ENCODE results near the gene LTB4R2. TPM values are rescaled to one million over a fixed set of nuclear protein-coding genes. Genes with fewer than 3 reads are reported as not detected.
"Not testable (repeated sequence)": the region's sequence is repeated elsewhere in the genome, so short reads cannot be mapped to it uniquely, and the experiment has no call there.

LTB4R2 gene
- total and polyA plus RNA-seq, 2 experiments from 2014 or later, result 0.17 to 15.1 TPM

DNA sequence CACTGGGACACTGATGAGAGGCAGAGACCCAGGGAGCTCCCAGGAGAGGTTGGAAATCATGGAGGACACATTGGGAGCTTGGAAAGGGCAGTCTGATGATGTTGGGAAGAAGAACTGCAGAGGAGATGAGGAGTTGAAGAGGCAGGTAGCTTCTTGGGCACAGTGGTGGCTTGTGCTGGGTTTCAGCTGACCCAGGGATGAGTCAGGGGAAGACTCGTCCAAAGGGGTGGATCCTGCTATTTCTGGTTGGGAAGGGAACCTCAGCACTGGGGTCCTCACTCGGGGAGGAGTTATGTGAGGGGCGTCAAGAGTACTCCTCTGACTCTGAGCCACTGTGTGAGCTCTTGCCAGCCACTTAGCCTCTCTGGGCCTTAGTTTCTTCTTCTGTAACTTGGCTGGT, 13.4 kb downstream of the LTB4R2 start:
- no peaks in the 10 kb centered on the region for H3K36me3 ChIP-seq
- H3K9me3 ChIP-seq (ENCODE audit: low read depth), result no peaks in the 10 kb centered on the region
- H3K4me1 ChIP-seq (ENCODE audit: low read depth), result peaks cover 7% of the 10 kb centered on the region
- TF ChIP-seq CTCF (IDR thresholded peaks at IDR 0.05; ENCODE audit: low read depth, low read length), result no peak
- DNase-seq (ENCODE audit: low read depth in 1 of 2, low spot score in 1 of 2), result no peak
- no peaks in the 10 kb centered on the region for H3K27me3 ChIP-seq
- no peak overlapping the region for H3K4me3 ChIP-seq
- no peak overlapping the region for H3K27ac ChIP-seq

GRCh38 chr14:24324024-24324423, 14.1 kb downstream of the LTB4R2 start:
- peaks cover 7% of the 10 kb centered on the region for H3K4me1 ChIP-seq (ENCODE audit: low read depth)
- DNase-seq (ENCODE audit: low read depth in 1 of 2, low spot score in 1 of 2), result no peak
- H3K27me3 ChIP-seq, result no peaks in the 10 kb centered on the region
- no peaks in the 10 kb centered on the region for H3K9me3 ChIP-seq (ENCODE audit: low read depth)
- no peak overlapping the region for H3K27ac ChIP-seq
- H3K36me3 ChIP-seq, result no peaks in the 10 kb centered on the region
- no peak for TF ChIP-seq CTCF (IDR thresholded peaks at IDR 0.05; ENCODE audit: low read depth, low read length)
- H3K4me3 ChIP-seq, result no peak overlapping the region

- Histone ChIP-seq H3K27ac (no peak overlapping the region), H3K36me3 (no peaks in the 10 kb centered on the region), H3K4me1 (ENCODE audit: low read depth) (peaks cover 7% of the 10 kb centered on the region), H3K9me3 (ENCODE audit: low read depth) (no peaks in the 10 kb centered on the region), H3K27me3 (peaks cover 5% of the 10 kb centered on the region), H3K4me3 (no peak overlapping the region)
- no peak for DNase-seq (ENCODE audit: low read depth in 1 of 2, low spot score in 1 of 2)
- no peak for TF ChIP-seq CTCF (IDR thresholded peaks at IDR 0.05; ENCODE audit: low read depth, low read length)
Observed at GRCh38 chr14:24325041-24325530, 15.1 kb downstream of the LTB4R2 start.

- no peak overlapping the region for H3K4me3 ChIP-seq
- no peaks in the 10 kb centered on the region for H3K36me3 ChIP-seq
- peaks cover 13% of the 10 kb centered on the region for H3K27me3 ChIP-seq
- H3K4me1 ChIP-seq (ENCODE audit: low read depth), result peaks cover 7% of the 10 kb centered on the region
- no peak for DNase-seq (ENCODE audit: low read depth in 1 of 2, low spot score in 1 of 2)
- TF ChIP-seq CTCF (IDR thresholded peaks at IDR 0.05; ENCODE audit: low read depth, low read length), result no peak
- H3K9me3 ChIP-seq (ENCODE audit: low read depth), result no peaks in the 10 kb centered on the region
- no peak overlapping the region for H3K27ac ChIP-seq
Observed at GRCh38 chr14:24325963-24326362, 16.0 kb downstream of the LTB4R2 start.

DNA sequence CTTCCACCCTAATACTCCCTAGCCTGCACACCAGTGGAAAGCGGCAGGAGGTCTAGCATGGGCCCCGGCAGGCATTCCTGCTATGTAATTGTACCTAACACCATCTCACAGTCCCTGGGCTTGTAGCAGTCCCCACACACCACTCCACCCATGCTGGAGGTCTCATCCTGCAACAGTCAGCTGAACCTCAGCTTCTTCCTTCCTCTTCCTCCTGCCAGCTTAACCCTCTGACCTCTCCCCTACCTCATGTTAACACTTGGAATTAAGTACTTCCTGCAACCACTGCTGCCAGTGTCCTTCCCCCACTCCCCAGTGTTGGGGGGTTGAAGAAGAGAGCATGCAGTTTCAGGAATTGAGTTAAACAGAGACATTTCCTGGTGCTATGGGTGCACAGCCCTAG, 17.4 kb downstream of the LTB4R2 start:
- Histone ChIP-seq H3K36me3 (no peaks in the 10 kb centered on the region), H3K9me3 (ENCODE audit: low read depth) (no peaks in the 10 kb centered on the region), H3K4me1 (ENCODE audit: low read depth) (peaks cover under 1% of the 10 kb centered on the region), H3K27ac (no peak overlapping the region), H3K4me3 (no peak overlapping the region), H3K27me3 (peaks cover 25% of the 10 kb centered on the region)
- no peak for DNase-seq (ENCODE audit: low read depth in 1 of 2, low spot score in 1 of 2)
- no peak for TF ChIP-seq CTCF (IDR thresholded peaks at IDR 0.05; ENCODE audit: low read depth, low read length)

- peak in 1 of 2 donors; percentile 36 for DNase-seq (ENCODE audit: low read depth in 1 of 2, low spot score in 1 of 2)
- peaks cover 31% of the 10 kb centered on the region for H3K27me3 ChIP-seq
- H3K9me3 ChIP-seq (ENCODE audit: low read depth); H3K27ac ChIP-seq; H3K4me1 ChIP-seq (ENCODE audit: low read depth); H3K4me3 ChIP-seq; H3K36me3 ChIP-seq: not testable (repeated sequence)
- peak; percentile 43 for TF ChIP-seq CTCF (IDR thresholded peaks at IDR 0.05; ENCODE audit: low read depth, low read length)
Observed at GRCh38 chr14:24327914-24328313, 18.0 kb downstream of the LTB4R2 start.
